ENCODE data around the gene TMEM200A.

DNA sequence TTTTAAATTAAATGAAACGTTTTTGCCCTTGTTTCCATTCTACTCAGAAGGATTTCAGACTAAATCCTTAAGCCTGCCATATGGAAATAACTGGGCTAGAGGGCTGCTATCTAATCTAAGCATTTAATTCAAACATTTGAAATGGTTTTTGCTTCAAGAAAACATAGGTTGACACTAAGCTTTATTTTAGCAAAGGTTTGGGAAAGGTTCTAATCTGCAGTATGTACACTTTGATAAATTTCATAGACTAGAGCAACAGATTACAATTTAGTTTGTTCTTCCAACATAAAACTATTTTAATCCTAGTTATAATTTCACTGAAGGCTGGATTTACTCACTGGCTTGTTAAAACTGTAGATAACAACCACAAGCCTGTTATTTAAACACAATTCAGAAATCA lies 72.1 kb downstream of the TMEM200A start:
- TF ChIP-seq, protein P1, sequence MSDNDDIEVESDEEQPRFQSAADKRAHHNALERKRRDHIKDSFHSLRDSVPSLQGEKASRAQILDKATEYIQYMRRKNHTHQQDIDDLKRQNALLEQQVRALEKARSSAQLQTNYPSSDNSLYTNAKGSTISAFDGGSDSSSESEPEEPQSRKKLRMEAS (IDR thresholded peaks at IDR 0.05; ENCODE audit: insufficient read depth, insufficient read length) = no peak
- TF ChIP-seq POLR2A (IDR thresholded peaks at IDR 0.05; ENCODE audit: low read depth, low read length) (no peak), POLR2AphosphoS5 (IDR thresholded peaks at IDR 0.05; ENCODE audit: insufficient read depth, low read depth, low read length) (no peak), JUN (IDR thresholded peaks at IDR 0.05; ENCODE audit: borderline replicate concordance, insufficient read depth, insufficient read length, low read depth) (no peak)

Measured in endothelial cell of umbilical vein (primary cell).